CD14-positive monocyte (primary cell): ENCODE data around the gene PSMD14. TPM values are rescaled to one million over a fixed set of nuclear protein-coding genes. Genes with fewer than 3 reads are reported as not detected.

Source experiments
- DNase-seq, 3 donors: peaks; one replicate each; pipeline ENCODE4 v3.0.0-alpha.2; 2011 to 2022
- H2AFZ ChIP-seq: 2 replicates; pipeline ENCODE4 v1.6.0; 2012; ENCODE audit warnings: mild to moderate bottlenecking, low read depth, low read length, inconsistent platforms; ENCODE audit not compliant: insufficient read depth, poor library complexity, severe bottlenecking
- H3K27ac ChIP-seq, 2 donors: 1 replicate in 1 of 2; 2 replicates in 1 of 2; pipeline ENCODE4 v1.5.1; 2012 to 2013; ENCODE audit warnings: low read length in 2 of 2, control low read depth in 1 of 2, inconsistent platforms in 1 of 2, low read depth in 1 of 2, mild to moderate bottlenecking in 1 of 2
- H3K27me3 ChIP-seq, 2 donors: one replicate each; pipeline versions ENCODE4 v1.6.0 to v1.6.1; 2011 to 2013; ENCODE audit warnings: low read length in 2 of 2; ENCODE audit not compliant: control insufficient read depth in 2 of 2, insufficient read depth in 2 of 2
- H3K36me3 ChIP-seq, 2 donors: replicated peaks in 1 of 2; 1 replicate in 1 of 2; 2 replicates in 1 of 2; pipeline versions ENCODE4 v1.5.1 to v1.6.1; 2012 to 2013; ENCODE audit warnings: low read length in 2 of 2, control low read depth in 1 of 2, inconsistent platforms in 1 of 2, mild to moderate bottlenecking in 1 of 2; ENCODE audit not compliant: insufficient read depth in 2 of 2, control insufficient read depth in 1 of 2
- H3K4me1 ChIP-seq, 2 donors: 1 replicate in 1 of 2; 2 replicates in 1 of 2; pipeline versions ENCODE4 v1.5.1 to v1.6.1; 2012 to 2013; ENCODE audit warnings: low read length in 2 of 2, control low read depth in 1 of 2, inconsistent platforms in 1 of 2, mild to moderate bottlenecking in 1 of 2, moderate library complexity in 1 of 2; ENCODE audit not compliant: insufficient read depth in 2 of 2, control insufficient read depth in 1 of 2
- H3K4me2 ChIP-seq: replicated peaks from 2 replicates; pipeline ENCODE3; 2012; ENCODE audit warnings: low read length, moderate library complexity, mild to moderate bottlenecking; ENCODE audit not compliant: poor library complexity, severe bottlenecking; ENCODE audit errors: extremely low read depth
- H3K4me3 ChIP-seq, 3 experiments: fragments of 200-600 bp in 1 of 3; sonication (generic) in 1 of 3; replicated peaks in 1 of 3; 1 replicate in 2 of 3; 2 replicates in 1 of 3; pipeline ENCODE4 v1.5.1; 2011 to 2013; ENCODE audit warnings: low read length in 3 of 3, mild to moderate bottlenecking in 3 of 3, control low read depth in 2 of 3, low read depth in 2 of 3, inconsistent platforms in 1 of 3, moderate library complexity in 1 of 3
- H3K79me2 ChIP-seq: 2 replicates; pipeline ENCODE4 v1.6.0; 2012; ENCODE audit warnings: mild to moderate bottlenecking, control low read depth, inconsistent platforms, low read length, moderate library complexity; ENCODE audit not compliant: insufficient read depth
- H3K9ac ChIP-seq: 2 replicates; pipeline ENCODE4 v1.6.0; 2017; ENCODE audit warnings: low read length, mild to moderate bottlenecking; ENCODE audit not compliant: insufficient read depth, poor library complexity, severe bottlenecking
- H3K9me3 ChIP-seq, 2 donors: replicated peaks in 1 of 2; 1 replicate in 1 of 2; 2 replicates in 1 of 2; pipeline versions ENCODE4 v1.5.1 to v1.6.1; 2012 to 2013; ENCODE audit warnings: low read length in 2 of 2, control low read depth in 1 of 2; ENCODE audit not compliant: control insufficient read depth in 1 of 2, insufficient read depth in 1 of 2
- H4K20me1 ChIP-seq: 2 replicates; pipeline ENCODE4 v1.6.0; 2012; ENCODE audit warnings: mild to moderate bottlenecking, low read length, control low read depth, moderate library complexity; ENCODE audit not compliant: insufficient read depth
- H3K27ac Mint-ChIP-seq, 7 donors: one replicate each; pipeline ENCODE4 v1.8.0; 2020; ENCODE audit warnings: mild to moderate bottlenecking in 7 of 7, mixed read lengths in 7 of 7, moderate library complexity in 6 of 7, inconsistent platforms in 2 of 7
- H3K27me3 Mint-ChIP-seq, 3 donors: one replicate each; pipeline ENCODE4 v1.8.0; 2021 to 2022; ENCODE audit warnings: low read depth in 3 of 3, mild to moderate bottlenecking in 3 of 3, mixed read lengths in 3 of 3, moderate library complexity in 3 of 3, inconsistent platforms in 1 of 3
- H3K36me3 Mint-ChIP-seq, 2 donors: one replicate each; pipeline ENCODE4 v1.8.0; 2020; ENCODE audit warnings: mixed read lengths in 2 of 2, inconsistent platforms in 1 of 2, mild to moderate bottlenecking in 1 of 2
- H3K4me1 Mint-ChIP-seq: one replicate; pipeline ENCODE4 v1.8.0; 2020; ENCODE audit warnings: mild to moderate bottlenecking, mixed read lengths
- H3K4me3 Mint-ChIP-seq, 2 donors: one replicate each; pipeline ENCODE4 v1.8.0; 2020; ENCODE audit warnings: mild to moderate bottlenecking in 2 of 2, mixed read lengths in 2 of 2, moderate library complexity in 1 of 2
- H3K9me3 Mint-ChIP-seq, 7 donors: one replicate each; pipeline ENCODE4 v1.8.0; 2020 to 2022; ENCODE audit warnings: mixed read lengths in 7 of 7, mild to moderate bottlenecking in 6 of 7, moderate library complexity in 6 of 7, inconsistent platforms in 2 of 7
- WGBS: methylation state at CpG from one replicate; pipeline ENCODE4 v1.1.5; 2013; ENCODE audit warnings: missing lambda C conversion rate; ENCODE audit not compliant: insufficient coverage; 5-methylcytosine and 5-hydroxymethylcytosine counted together
- intact Hi-C, 2 donors: fragments of 100-400 bp; cut with micrococcal nuclease; formaldehyde crosslinking; loops; one replicate each; pipeline versions ENCODE4 v1.15.0 to v1.15.1; 2023
- polyA plus RNA-seq, 3 donors: library from polyadenylated mRNA; depleted of rRNA in 1 of 3; unstranded in 2 of 3; stranded (reverse) in 1 of 3; fragments of 300-500 nt in 2 of 3; fragments of >200 nt in 1 of 3; fragmentation: Illumina TruSeq in 2 of 3; gene quantifications; 1 replicate in 2 of 3; 2 replicates in 1 of 3; pipeline ENCODE4 v1.2.3, GENCODE V29; 2012 to 2021
- TF ChIP-seq, protein P1 (sequence below): fragments of 200-600 bp; IDR thresholded peaks from one replicate; pipeline ENCODE4 v1.8.0; 2022; ENCODE audit warnings: antibody characterized with exemption, mild to moderate bottlenecking

PSMD14 gene
- polyA plus RNA-seq, 3 donors = 8.7 to 37.8 (median 29.3) TPM

DNA sequence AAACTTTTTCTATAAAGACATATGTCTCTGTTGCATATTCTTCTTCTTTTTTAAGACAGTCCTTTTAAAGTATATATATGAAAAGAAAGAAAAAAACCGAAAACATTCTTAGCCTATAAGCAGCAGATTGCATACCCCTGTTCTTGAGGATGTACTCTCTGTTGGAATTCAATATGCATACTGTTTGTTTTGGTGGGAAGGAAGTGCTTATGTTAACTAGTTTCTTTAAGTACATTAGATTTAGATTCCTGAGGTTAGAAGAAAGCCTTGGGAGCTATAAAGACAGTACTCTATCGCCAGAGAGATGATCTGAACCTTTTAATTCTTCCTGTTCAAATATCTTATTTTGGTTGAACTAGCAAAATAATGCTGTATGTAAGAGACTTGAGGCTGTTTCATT is 61.1 kb downstream of the PSMD14 start:
- WGBS = no CpG with 5 or more reads among the region's 2 CpGs
- Histone ChIP-seq H3K79me2 (no peaks in the 10 kb centered on the region), H3K27ac (no peak overlapping the region), H3K27me3 (no peaks in the 10 kb centered on the region), H3K4me1 (no peaks in the 10 kb centered on the region), H3K4me3 (no peak overlapping the region), H2AFZ (no peak overlapping the region), H4K20me1 (no peaks in the 10 kb centered on the region), H3K9ac (no peak overlapping the region), H3K9me3 (peaks cover 0 to 1% of the 10 kb centered on the region in 2 donors), H3K4me2 (no peak overlapping the region), H3K36me3 (peaks cover 33 to 60% of the 10 kb centered on the region in 2 donors)
- intact Hi-C loops = no loop called here
- TF ChIP-seq, protein P1, sequence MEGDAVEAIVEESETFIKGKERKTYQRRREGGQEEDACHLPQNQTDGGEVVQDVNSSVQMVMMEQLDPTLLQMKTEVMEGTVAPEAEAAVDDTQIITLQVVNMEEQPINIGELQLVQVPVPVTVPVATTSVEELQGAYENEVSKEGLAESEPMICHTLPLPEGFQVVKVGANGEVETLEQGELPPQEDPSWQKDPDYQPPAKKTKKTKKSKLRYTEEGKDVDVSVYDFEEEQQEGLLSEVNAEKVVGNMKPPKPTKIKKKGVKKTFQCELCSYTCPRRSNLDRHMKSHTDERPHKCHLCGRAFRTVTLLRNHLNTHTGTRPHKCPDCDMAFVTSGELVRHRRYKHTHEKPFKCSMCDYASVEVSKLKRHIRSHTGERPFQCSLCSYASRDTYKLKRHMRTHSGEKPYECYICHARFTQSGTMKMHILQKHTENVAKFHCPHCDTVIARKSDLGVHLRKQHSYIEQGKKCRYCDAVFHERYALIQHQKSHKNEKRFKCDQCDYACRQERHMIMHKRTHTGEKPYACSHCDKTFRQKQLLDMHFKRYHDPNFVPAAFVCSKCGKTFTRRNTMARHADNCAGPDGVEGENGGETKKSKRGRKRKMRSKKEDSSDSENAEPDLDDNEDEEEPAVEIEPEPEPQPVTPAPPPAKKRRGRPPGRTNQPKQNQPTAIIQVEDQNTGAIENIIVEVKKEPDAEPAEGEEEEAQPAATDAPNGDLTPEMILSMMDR = no peak
- H3K36me3 Mint-ChIP-seq = peaks cover 36 to 39% of the 10 kb centered on the region in 2 donors
- H3K27ac Mint-ChIP-seq = no peak overlapping the region
- no peak overlapping the region for H3K4me3 Mint-ChIP-seq
- no peak for DNase-seq
- H3K27me3 Mint-ChIP-seq = no peaks in the 10 kb centered on the region
- no peaks in the 10 kb centered on the region for H3K9me3 Mint-ChIP-seq
- peaks cover 7% of the 10 kb centered on the region for H3K4me1 Mint-ChIP-seq

- Histone ChIP-seq H4K20me1 (no peaks in the 10 kb centered on the region), H3K9ac (no peak overlapping the region), H3K4me1 (no peaks in the 10 kb centered on the region), H3K4me3 (no peak overlapping the region), H3K27me3 (no peaks in the 10 kb centered on the region), H3K36me3 (peaks cover 33 to 64% of the 10 kb centered on the region in 2 donors), H2AFZ (no peak overlapping the region), H3K27ac (no peak overlapping the region), H3K9me3 (no peaks in the 10 kb centered on the region), H3K79me2 (no peaks in the 10 kb centered on the region), H3K4me2 (no peak overlapping the region)
- no peak overlapping the region for H3K27ac Mint-ChIP-seq
- TF ChIP-seq, protein P1 = no peak
- no peak for DNase-seq
- no peak overlapping the region for H3K4me3 Mint-ChIP-seq
- H3K36me3 Mint-ChIP-seq = peaks cover 40% of the 10 kb centered on the region in 2 donors
- no peaks in the 10 kb centered on the region for H3K4me1 Mint-ChIP-seq
- intact Hi-C loops = no loop called here
- no peaks in the 10 kb centered on the region for H3K27me3 Mint-ChIP-seq
- no peaks in the 10 kb centered on the region for H3K9me3 Mint-ChIP-seq
- WGBS = no CpG with 5 or more reads among the region's 3 CpGs
These were observed 62.8 kb downstream of the PSMD14 start for GRCh38 chr2:161370981-161371380.
